ENCODE results near the gene NTN4. TPM values are rescaled to one million over a fixed set of nuclear protein-coding genes. Genes with fewer than 3 reads are reported as not detected.
A peak's percentile ranks its signal among the peaks of the same experiment; 100 is the strongest.

The NTN4 gene
- total and polyA plus RNA-seq, 10 of the 15 experiments (the other 5 are each of a cell fraction or from before 2014, with no cell fraction given) = 0.15 TPM; not detected in 9

GRCh38 chr12:95701275-95701674 is 89.3 kb downstream of the NTN4 start:
- H3K4me3 ChIP-seq = no peak overlapping the region
- no peaks in the 10 kb centered on the region for H4K20me1 ChIP-seq (ENCODE audit: control insufficient read depth, insufficient read depth)
- in situ Hi-C loops (cut with MboI) = no loop called here
- CTCF ChIA-PET = no interaction called here
- intact Hi-C loops (cut with micrococcal nuclease; ENCODE audit: unreplicated experiment) = loop anchor here (5.0 kb wide), 1 partner anchor 599 kb away; no protein-coding TSS in a partner anchor
- no peak overlapping the region for H3K27ac ChIP-seq (ENCODE audit: control insufficient read depth, insufficient read depth)
- peak; percentile 88 for TF ChIP-seq SPI1 (IDR thresholded peaks at IDR 0.05; ENCODE audit: borderline replicate concordance, insufficient read depth, low read depth, low read length)
- TF ChIP-seq RFX5 (IDR thresholded peaks at IDR 0.05; ENCODE audit: low read depth, low read length) = no peak
- TF ChIP-seq SP1 (IDR thresholded peaks at IDR 0.05; ENCODE audit: low read depth, low read length) = no peak
- TF ChIP-seq, protein P1, sequence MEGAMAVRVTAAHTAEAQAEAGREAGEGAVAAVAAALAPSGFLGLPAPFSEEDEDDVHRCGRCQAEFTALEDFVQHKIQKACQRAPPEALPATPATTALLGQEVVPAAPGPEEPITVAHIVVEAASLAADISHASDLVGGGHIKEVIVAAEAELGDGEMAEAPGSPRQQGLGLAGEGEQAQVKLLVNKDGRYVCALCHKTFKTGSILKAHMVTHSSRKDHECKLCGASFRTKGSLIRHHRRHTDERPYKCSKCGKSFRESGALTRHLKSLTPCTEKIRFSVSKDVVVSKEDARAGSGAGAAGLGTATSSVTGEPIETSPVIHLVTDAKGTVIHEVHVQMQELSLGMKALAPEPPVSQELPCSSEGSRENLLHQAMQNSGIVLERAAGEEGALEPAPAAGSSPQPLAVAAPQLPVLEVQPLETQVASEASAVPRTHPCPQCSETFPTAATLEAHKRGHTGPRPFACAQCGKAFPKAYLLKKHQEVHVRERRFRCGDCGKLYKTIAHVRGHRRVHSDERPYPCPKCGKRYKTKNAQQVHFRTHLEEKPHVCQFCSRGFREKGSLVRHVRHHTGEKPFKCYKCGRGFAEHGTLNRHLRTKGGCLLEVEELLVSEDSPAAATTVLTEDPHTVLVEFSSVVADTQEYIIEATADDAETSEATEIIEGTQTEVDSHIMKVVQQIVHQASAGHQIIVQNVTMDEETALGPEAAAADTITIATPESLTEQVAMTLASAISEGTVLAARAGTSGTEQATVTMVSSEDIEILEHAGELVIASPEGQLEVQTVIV (IDR thresholded peaks at IDR 0.05; ENCODE audit: borderline replicate concordance, partially characterized antibody) = no peak
- TF ChIP-seq FOXM1 (IDR thresholded peaks at IDR 0.05; ENCODE audit: low read depth, low read length) = no peak
- no peak for TF ChIP-seq BCLAF1 (IDR thresholded peaks at IDR 0.05)
- no peak for TF ChIP-seq HDAC6 (IDR thresholded peaks at IDR 0.05; ENCODE audit: unreplicated experiment)
- 49% methylated on average over 2 of the region's 2 CpGs for WGBS (ENCODE audit: insufficient coverage, insufficient replicate concordance, low lambda C conversion rate, missing lambda C conversion rate)
- no TSS peak for BruUV-seq (replicated peaks)
- RAD21 ChIA-PET (ENCODE audit: unreplicated experiment) = no interaction called here
- no peak for ATAC-seq
- H3K4me2 ChIP-seq (ENCODE audit: control insufficient read depth, insufficient read depth) = no peak overlapping the region
- no peak overlapping the region for H2AFZ ChIP-seq (ENCODE audit: control insufficient read depth, low read depth, low read length)
- no peak for FAIRE-seq
- SMC1A ChIA-PET (ENCODE audit: uncharacterized antibody, unreplicated experiment) = no interaction called here
- H3K9ac ChIP-seq (ENCODE audit: control insufficient read depth, insufficient read depth, low read length) = no peak overlapping the region
- H3K9me3 ChIP-seq (replicated peaks; ENCODE audit: control insufficient read depth, insufficient read depth, low read length) = peaks cover 2% of the 10 kb centered on the region; the same call in 2 of the 3 replicates
- POLR2A ChIA-PET = no interaction called here
- no peaks in the 10 kb centered on the region for H3K79me2 ChIP-seq (ENCODE audit: control insufficient read depth, insufficient read depth, low read length)
- no peaks in the 10 kb centered on the region for H3K36me3 ChIP-seq (ENCODE audit: control insufficient read depth in 2 of 2, insufficient read depth in 2 of 2, low read length in 1 of 2)
- no peak for DNase-seq (ENCODE audit: low read depth, low spot score)
- H3K27me3 ChIP-seq (replicated peaks in 1 of 2; ENCODE audit: control insufficient read depth in 2 of 2, insufficient read depth in 2 of 2, low read length in 1 of 2) = peaks cover 1 to 14% of the 10 kb centered on the region in 2 experiments; a peak in 2 of 4 replicates
- H3K4me1 ChIP-seq (ENCODE audit: control insufficient read depth, insufficient read depth, low read length) = peaks cover 12% of the 10 kb centered on the region; the same call in 1 of the 2 replicates
